SK-N-SH treated with all-trans-retinoic acid at 6 μM for 48 hours (cell line): ENCODE data around the gene FOXO4.

Source experiments
- ATAC-seq: fragments of 200-7000 bp; cut with Tn5 transposase; 3 replicates; pipeline ENCODE4 v1.9.1; 2020; ENCODE audit warnings: mild to moderate bottlenecking, moderate library complexity
- ARNTL ChIP-seq: fragments of 450-650 bp; formaldehyde crosslinking; IDR thresholded peaks from 2 replicates; pipeline ENCODE4 v1.5.0; 2020; ENCODE audit warnings: low read depth, mild to moderate bottlenecking, moderate library complexity, borderline replicate concordance
- BACH2 ChIP-seq: fragments of 250-450 bp; sonication (Bioruptor Pico); IDR thresholded peaks from 2 replicates; pipeline ENCODE4 v1.9.0; 2021; ENCODE audit warnings: mild to moderate bottlenecking, borderline replicate concordance
- CSDC2 ChIP-seq: fragments of 250-450 bp; sonication (Bioruptor Pico); IDR thresholded peaks from 2 replicates; pipeline ENCODE4 v1.5.0; 2020; ENCODE audit warnings: mild to moderate bottlenecking, moderate library complexity
- ESRRG ChIP-seq: fragments of 250-450 bp; sonication (Bioruptor Pico); IDR thresholded peaks from 2 replicates; pipeline ENCODE4 v1.6.1; 2021; ENCODE audit warnings: mild to moderate bottlenecking
- GLIS3 ChIP-seq: fragments of 250-450 bp; sonication (Bioruptor Pico); IDR thresholded peaks from 2 replicates; pipeline ENCODE4 v1.5.0; 2020; ENCODE audit warnings: mild to moderate bottlenecking, moderate library complexity
- ISL1 ChIP-seq: fragments of 250-450 bp; sonication (Bioruptor Pico); IDR thresholded peaks from 2 replicates; pipeline ENCODE4 v2.1.2; 2022; ENCODE audit warnings: mild to moderate bottlenecking, moderate library complexity
- OSR1 ChIP-seq: fragments of 250-450 bp; sonication (Bioruptor Pico); IDR thresholded peaks from 2 replicates; pipeline ENCODE4 v1.8.0; 2022; ENCODE audit warnings: moderate library complexity, mild to moderate bottlenecking, inconsistent platforms
- PPARA ChIP-seq: fragments of 250-450 bp; sonication (Bioruptor Pico); IDR thresholded peaks from 2 replicates; pipeline ENCODE4 v1.5.0; 2020; ENCODE audit warnings: mild to moderate bottlenecking, borderline replicate concordance
- RARB ChIP-seq: fragments of 250-450 bp; sonication (Bioruptor Pico); IDR thresholded peaks from 2 replicates; pipeline ENCODE4 v1.8.0; 2021; ENCODE audit warnings: mild to moderate bottlenecking, moderate library complexity
- SNAI2 ChIP-seq: fragments of 250-450 bp; sonication (Bioruptor Pico); IDR thresholded peaks from 2 replicates; pipeline ENCODE4 v1.5.0; 2020; ENCODE audit warnings: mild to moderate bottlenecking, moderate library complexity
- TCF4 ChIP-seq: fragments of 250-450 bp; sonication (Bioruptor Pico); IDR thresholded peaks from 2 replicates; pipeline ENCODE4 v1.8.0; 2021; ENCODE audit warnings: mild to moderate bottlenecking, moderate library complexity, borderline replicate concordance
- ZFP3 ChIP-seq: fragments of 250-450 bp; sonication (Bioruptor Pico); IDR thresholded peaks from 2 replicates; pipeline ENCODE4 v1.5.0; 2020; ENCODE audit warnings: mild to moderate bottlenecking, moderate library complexity
- ZFP30 ChIP-seq: fragments of 450-650 bp; formaldehyde crosslinking; IDR thresholded peaks from 2 replicates; pipeline ENCODE4 v1.5.0; 2022; ENCODE audit warnings: mild to moderate bottlenecking, moderate library complexity
- ZNF565 ChIP-seq: fragments of 450-650 bp; formaldehyde crosslinking; conservative IDR thresholded peaks from 2 replicates; pipeline ENCODE4 v1.5.0; 2020; ENCODE audit warnings: low read depth, mild to moderate bottlenecking, moderate library complexity
- ZNF8 ChIP-seq: fragments of 450-650 bp; formaldehyde crosslinking; IDR thresholded peaks from 2 replicates; pipeline ENCODE4 v1.5.0; 2020; ENCODE audit warnings: mild to moderate bottlenecking, moderate library complexity
- TF ChIP-seq, protein P1 (sequence below): fragments of 250-450 bp; sonication (Bioruptor Pico); IDR thresholded peaks from 2 replicates; pipeline ENCODE4 v1.8.0; 2021; ENCODE audit warnings: low read depth, mild to moderate bottlenecking, moderate library complexity, borderline replicate concordance
- TF ChIP-seq, protein P2 (sequence below): fragments of 250-450 bp; sonication (Bioruptor Pico); IDR thresholded peaks from 2 replicates; pipeline ENCODE4 v1.8.0; 2020; ENCODE audit warnings: mild to moderate bottlenecking, moderate library complexity, borderline replicate concordance
- TF ChIP-seq, protein P3 (sequence below): fragments of 250-450 bp; sonication (Bioruptor Pico); IDR thresholded peaks from 2 replicates; pipeline ENCODE4 v1.5.0; 2020; ENCODE audit warnings: mild to moderate bottlenecking, moderate library complexity
- TF ChIP-seq, protein P4 (sequence below): fragments of 250-450 bp; sonication (Bioruptor Pico); IDR thresholded peaks from 2 replicates; pipeline ENCODE4 v1.5.1; 2021; ENCODE audit warnings: mild to moderate bottlenecking, moderate library complexity
- TF ChIP-seq, protein P5 (sequence below): fragments of 250-450 bp; sonication (Bioruptor Pico); IDR thresholded peaks from 2 replicates; pipeline ENCODE4 v1.5.1; 2020; ENCODE audit warnings: low read depth, mild to moderate bottlenecking, moderate library complexity

The FOXO4 gene

DNA sequence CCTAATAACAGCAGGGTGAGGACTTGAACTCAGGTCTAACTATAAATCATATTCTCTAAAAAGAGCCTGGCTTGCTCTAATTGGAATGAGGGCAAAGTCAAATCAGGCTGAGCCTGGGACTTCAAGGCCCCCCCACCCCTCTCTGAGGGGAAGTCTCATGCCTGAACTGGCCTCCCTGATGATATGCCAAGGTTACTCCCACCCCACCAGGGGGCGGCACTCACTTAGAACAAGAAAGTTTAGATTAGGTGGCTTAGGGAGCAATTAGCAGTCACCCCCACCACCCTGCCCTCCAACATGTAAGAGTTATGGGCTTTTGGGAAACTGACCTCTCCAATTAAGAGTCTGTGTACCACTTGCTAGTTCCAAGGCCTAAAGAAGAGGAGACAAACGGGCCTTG lies 2.7 kb downstream of the FOXO4 start:
- ATAC-seq, result peak; percentile 14; the same call in 1 of the 3 replicates
- TF ChIP-seq ZNF565, result no peak
- TF ChIP-seq, protein P1, sequence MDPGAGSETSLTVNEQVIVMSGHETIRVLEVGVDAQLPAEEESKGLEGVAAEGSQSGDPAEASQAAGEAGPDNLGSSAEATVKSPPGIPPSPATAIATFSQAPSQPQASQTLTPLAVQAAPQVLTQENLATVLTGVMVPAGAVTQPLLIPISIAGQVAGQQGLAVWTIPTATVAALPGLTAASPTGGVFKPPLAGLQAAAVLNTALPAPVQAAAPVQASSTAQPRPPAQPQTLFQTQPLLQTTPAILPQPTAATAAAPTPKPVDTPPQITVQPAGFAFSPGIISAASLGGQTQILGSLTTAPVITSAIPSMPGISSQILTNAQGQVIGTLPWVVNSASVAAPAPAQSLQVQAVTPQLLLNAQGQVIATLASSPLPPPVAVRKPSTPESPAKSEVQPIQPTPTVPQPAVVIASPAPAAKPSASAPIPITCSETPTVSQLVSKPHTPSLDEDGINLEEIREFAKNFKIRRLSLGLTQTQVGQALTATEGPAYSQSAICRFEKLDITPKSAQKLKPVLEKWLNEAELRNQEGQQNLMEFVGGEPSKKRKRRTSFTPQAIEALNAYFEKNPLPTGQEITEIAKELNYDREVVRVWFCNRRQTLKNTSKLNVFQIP (CRISPR knock-in tag), result no peak
- no peak for TF ChIP-seq ZNF8 (CRISPR knock-in tag)
- no peak for TF ChIP-seq ARNTL (CRISPR knock-in tag)
- no peak for TF ChIP-seq SNAI2 (CRISPR knock-in tag)
- TF ChIP-seq ISL1 (CRISPR knock-in tag), result no peak
- TF ChIP-seq PPARA (CRISPR knock-in tag), result no peak
- TF ChIP-seq, protein P2, sequence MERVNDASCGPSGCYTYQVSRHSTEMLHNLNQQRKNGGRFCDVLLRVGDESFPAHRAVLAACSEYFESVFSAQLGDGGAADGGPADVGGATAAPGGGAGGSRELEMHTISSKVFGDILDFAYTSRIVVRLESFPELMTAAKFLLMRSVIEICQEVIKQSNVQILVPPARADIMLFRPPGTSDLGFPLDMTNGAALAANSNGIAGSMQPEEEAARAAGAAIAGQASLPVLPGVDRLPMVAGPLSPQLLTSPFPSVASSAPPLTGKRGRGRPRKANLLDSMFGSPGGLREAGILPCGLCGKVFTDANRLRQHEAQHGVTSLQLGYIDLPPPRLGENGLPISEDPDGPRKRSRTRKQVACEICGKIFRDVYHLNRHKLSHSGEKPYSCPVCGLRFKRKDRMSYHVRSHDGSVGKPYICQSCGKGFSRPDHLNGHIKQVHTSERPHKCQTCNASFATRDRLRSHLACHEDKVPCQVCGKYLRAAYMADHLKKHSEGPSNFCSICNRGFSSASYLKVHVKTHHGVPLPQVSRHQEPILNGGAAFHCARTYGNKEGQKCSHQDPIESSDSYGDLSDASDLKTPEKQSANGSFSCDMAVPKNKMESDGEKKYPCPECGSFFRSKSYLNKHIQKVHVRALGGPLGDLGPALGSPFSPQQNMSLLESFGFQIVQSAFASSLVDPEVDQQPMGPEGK (CRISPR knock-in tag), result no peak
- no peak for TF ChIP-seq BACH2 (CRISPR knock-in tag)
- TF ChIP-seq CSDC2 (CRISPR knock-in tag), result no peak
- no peak for TF ChIP-seq ESRRG
- TF ChIP-seq ZFP30, result no peak

DNA sequence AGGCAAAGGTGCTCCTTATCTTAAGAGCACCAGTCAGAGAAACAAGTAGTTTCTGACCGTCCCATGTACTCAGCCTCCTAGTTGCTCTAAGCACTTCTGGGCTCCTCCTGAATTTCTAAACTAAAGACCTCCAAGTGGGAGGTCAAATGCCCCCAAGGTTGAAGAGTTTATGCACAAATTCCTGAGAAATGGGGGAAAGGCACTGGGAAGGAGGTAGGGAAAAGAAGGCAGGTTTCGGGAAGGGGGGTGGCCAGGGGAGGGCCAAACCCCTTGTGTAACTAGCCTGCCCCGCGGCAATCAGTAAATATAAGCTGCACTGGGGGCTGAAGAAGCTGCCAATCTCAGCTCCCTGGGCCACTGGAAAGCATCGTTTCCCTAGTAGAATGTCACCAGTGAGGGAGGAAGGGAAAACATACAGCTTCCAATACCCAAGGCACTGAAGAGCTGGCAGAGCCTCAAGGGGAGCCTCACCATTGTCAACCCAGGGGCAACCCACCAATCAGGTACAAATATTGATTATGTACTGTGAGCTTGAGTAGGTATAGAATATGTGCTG lies 3.4 kb downstream of the FOXO4 start:
- TF ChIP-seq BACH2 (CRISPR knock-in tag) (no peak), ZFP3 (CRISPR knock-in tag) (no peak), OSR1 (no peak), CSDC2 (CRISPR knock-in tag) (no peak), ARNTL (CRISPR knock-in tag) (no peak), GLIS3 (CRISPR knock-in tag) (no peak), RARB (no peak)
- TF ChIP-seq, protein P3, sequence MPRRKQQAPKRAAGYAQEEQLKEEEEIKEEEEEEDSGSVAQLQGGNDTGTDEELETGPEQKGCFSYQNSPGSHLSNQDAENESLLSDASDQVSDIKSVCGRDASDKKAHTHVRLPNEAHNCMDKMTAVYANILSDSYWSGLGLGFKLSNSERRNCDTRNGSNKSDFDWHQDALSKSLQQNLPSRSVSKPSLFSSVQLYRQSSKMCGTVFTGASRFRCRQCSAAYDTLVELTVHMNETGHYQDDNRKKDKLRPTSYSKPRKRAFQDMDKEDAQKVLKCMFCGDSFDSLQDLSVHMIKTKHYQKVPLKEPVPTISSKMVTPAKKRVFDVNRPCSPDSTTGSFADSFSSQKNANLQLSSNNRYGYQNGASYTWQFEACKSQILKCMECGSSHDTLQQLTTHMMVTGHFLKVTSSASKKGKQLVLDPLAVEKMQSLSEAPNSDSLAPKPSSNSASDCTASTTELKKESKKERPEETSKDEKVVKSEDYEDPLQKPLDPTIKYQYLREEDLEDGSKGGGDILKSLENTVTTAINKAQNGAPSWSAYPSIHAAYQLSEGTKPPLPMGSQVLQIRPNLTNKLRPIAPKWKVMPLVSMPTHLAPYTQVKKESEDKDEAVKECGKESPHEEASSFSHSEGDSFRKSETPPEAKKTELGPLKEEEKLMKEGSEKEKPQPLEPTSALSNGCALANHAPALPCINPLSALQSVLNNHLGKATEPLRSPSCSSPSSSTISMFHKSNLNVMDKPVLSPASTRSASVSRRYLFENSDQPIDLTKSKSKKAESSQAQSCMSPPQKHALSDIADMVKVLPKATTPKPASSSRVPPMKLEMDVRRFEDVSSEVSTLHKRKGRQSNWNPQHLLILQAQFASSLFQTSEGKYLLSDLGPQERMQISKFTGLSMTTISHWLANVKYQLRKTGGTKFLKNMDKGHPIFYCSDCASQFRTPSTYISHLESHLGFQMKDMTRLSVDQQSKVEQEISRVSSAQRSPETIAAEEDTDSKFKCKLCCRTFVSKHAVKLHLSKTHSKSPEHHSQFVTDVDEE (CRISPR knock-in tag), result no peak

DNA sequence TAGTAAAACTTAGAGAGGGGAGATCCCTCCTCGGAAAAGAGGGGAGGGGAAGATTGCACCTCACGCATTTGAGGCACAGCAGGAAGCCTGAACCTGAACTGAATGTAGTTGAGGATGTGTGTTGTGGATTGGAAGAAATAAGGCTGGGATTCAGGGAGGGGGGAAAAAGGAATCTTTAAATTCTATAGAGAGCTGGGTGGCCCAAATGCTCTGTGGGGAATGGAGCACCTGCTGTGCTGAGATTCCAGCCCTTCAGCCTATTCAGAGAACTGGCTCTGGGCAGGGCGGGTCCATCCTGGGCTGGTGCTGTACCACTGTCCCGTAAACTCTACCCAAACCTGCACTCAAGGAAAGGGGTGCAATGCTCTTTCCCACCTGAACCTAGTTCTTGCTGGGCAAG lies 4.1 kb downstream of the FOXO4 start:
- TF ChIP-seq SNAI2 (CRISPR knock-in tag) (no peak), BACH2 (CRISPR knock-in tag) (no peak), OSR1 (no peak), TCF4 (CRISPR knock-in tag) (no peak), GLIS3 (CRISPR knock-in tag) (no peak)
- TF ChIP-seq, protein P4, sequence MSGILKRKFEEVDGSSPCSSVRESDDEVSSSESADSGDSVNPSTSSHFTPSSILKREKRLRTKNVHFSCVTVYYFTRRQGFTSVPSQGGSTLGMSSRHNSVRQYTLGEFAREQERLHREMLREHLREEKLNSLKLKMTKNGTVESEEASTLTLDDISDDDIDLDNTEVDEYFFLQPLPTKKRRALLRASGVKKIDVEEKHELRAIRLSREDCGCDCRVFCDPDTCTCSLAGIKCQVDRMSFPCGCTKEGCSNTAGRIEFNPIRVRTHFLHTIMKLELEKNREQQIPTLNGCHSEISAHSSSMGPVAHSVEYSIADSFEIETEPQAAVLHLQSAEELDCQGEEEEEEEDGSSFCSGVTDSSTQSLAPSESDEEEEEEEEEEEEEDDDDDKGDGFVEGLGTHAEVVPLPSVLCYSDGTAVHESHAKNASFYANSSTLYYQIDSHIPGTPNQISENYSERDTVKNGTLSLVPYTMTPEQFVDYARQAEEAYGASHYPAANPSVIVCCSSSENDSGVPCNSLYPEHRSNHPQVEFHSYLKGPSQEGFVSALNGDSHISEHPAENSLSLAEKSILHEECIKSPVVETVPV, result no peak
- TF ChIP-seq, protein P5, sequence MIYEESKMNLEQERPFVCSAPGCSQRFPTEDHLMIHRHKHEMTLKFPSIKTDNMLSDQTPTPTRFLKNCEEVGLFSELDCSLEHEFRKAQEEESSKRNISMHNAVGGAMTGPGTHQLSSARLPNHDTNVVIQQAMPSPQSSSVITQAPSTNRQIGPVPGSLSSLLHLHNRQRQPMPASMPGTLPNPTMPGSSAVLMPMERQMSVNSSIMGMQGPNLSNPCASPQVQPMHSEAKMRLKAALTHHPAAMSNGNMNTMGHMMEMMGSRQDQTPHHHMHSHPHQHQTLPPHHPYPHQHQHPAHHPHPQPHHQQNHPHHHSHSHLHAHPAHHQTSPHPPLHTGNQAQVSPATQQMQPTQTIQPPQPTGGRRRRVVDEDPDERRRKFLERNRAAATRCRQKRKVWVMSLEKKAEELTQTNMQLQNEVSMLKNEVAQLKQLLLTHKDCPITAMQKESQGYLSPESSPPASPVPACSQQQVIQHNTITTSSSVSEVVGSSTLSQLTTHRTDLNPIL, result no peak
- no peak for ATAC-seq

More for the DNA sequence above, 3.4 kb downstream of the FOXO4 start:
- ATAC-seq, result no peak
